C4-2B (cell line): ENCODE data around the gene MARCHF6.

ENCODE experiments used
- H3K27ac ChIP-seq: fragments of 450-650 bp; 2 replicates; pipeline ENCODE4 v1.5.1; 2017
- ZFX ChIP-seq: fragments of 450-650 bp; IDR thresholded peaks from 2 replicates; pipeline ENCODE4 v1.6.1; 2017
- TF ChIP-seq, protein P1 (sequence below): fragments of 450-650 bp; conservative IDR thresholded peaks from 2 replicates; pipeline ENCODE4 v1.5.1; 2017; ENCODE audit warnings: mild to moderate bottlenecking

Gene MARCHF6

DNA sequence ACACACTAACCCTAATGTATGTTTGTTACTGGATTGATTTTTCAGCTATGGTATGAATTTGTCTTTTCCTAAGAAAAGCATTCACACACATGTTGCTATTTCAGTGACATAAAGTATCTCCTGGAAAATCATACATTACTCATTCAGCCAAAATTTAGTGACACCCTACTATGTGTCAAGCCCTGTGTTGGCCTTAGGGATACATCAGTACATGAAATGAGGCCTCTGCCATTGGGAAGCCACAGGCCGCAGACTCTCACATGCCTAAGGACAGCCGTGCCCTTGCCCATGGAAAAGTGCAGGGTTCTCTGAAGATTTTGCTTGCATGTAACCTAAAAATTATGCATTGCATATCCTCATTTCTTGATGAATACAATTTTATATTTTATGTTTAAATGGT is 5.2 kb upstream of the MARCHF6 start:
- TF ChIP-seq, protein P1, sequence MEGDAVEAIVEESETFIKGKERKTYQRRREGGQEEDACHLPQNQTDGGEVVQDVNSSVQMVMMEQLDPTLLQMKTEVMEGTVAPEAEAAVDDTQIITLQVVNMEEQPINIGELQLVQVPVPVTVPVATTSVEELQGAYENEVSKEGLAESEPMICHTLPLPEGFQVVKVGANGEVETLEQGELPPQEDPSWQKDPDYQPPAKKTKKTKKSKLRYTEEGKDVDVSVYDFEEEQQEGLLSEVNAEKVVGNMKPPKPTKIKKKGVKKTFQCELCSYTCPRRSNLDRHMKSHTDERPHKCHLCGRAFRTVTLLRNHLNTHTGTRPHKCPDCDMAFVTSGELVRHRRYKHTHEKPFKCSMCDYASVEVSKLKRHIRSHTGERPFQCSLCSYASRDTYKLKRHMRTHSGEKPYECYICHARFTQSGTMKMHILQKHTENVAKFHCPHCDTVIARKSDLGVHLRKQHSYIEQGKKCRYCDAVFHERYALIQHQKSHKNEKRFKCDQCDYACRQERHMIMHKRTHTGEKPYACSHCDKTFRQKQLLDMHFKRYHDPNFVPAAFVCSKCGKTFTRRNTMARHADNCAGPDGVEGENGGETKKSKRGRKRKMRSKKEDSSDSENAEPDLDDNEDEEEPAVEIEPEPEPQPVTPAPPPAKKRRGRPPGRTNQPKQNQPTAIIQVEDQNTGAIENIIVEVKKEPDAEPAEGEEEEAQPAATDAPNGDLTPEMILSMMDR, result no peak
- no peak for TF ChIP-seq ZFX
- H3K27ac ChIP-seq, result no peak overlapping the region

DNA sequence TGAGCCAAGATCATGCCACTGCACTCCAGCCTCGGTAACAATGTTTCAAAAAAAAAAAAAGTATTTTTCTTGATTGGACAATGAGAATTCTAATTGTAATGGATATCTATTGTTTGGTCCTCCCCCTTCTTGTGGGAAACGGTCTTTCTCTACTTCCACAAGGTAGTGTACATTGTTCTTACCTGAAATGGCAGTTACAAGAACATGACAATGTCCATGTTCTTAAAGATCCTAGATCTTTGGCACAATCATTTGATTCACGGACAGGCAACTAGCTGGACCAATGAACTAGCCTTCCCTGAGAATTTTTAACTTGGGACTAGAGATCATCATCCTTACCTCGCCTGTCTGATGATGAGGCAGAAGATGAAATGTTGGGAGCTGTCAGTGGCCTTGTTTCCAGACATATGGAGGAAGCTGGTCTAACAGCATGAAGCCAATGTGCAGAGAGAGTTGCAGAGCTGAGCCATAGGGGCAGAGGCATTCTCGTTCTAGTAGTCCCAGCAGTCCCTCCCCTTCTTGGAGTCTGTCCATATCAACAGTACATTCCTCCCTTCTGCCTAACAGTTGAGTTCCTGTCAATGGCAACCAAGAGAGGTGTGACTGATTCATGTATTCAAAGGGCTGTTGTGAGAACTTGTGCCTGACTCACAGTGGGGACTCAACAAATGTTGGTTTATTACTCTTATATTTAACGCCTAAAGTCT is 2.1 kb upstream of the MARCHF6 start:
- TF ChIP-seq, protein P1, result no peak
- H3K27ac ChIP-seq, result no peak overlapping the region

DNA sequence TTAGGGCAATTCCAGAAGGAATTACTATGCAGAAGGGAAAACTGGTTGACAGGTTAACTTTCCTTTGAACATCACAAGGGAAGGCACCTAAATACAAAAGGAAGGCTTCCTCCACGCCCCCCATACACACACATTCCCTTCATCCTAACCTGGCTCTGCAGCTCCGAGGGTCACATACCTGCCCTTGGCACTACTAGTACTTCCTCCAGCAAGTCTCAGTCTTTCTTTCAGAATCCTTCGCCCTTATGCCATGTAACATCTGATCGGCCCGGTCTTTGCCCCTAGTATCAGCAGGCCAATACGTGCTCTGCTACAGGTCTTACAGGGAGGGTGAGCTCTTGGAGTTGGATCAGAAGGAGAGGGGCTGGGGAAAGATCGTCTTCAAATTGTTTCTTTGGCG is 1.6 kb upstream of the MARCHF6 start:
- no peak for TF ChIP-seq ZFX
- TF ChIP-seq, protein P1, result no peak
- H3K27ac ChIP-seq, result no peak overlapping the region

DNA sequence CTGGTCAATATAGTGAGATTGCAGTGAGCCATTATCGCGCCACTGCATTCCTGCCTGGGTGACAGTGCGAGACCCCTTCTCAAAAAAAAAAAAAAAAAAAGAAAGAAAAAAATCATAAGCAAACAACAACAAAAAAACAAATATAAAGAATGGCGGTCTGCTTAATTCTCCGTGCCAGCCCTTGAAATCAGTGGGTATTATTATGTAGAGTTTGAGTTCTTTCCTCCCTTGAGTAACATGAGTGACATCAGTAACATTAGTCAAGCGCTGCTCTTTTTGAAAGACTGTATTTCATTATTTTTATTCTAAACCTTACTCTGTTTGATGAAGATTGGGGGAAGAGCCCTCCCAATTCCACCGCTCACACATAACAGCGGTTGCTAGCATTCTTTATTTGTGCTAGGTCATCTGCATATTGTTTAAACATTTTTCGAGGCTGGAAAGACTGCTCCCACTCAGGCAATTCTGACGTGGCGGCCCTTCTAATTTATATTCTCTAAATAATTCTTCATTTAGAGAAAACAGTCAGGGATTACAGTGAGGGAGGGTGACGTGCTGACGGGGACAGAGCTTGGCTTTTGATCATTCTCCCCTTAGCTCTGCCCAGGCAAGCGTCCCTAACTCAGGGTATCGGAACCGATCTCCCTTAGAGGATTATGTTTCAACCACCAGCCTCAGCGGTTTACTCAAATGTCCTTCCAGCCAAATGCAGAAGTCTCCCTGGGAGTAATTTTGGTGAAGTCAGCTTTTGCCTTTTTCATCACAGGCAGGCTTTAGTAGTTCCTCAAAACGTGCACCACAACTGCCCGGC is 860 bp upstream of the MARCHF6 start:
- TF ChIP-seq, protein P1, result no peak
- TF ChIP-seq ZFX, result no peak
- H3K27ac ChIP-seq, result peak overlapping the region; percentile 98

DNA sequence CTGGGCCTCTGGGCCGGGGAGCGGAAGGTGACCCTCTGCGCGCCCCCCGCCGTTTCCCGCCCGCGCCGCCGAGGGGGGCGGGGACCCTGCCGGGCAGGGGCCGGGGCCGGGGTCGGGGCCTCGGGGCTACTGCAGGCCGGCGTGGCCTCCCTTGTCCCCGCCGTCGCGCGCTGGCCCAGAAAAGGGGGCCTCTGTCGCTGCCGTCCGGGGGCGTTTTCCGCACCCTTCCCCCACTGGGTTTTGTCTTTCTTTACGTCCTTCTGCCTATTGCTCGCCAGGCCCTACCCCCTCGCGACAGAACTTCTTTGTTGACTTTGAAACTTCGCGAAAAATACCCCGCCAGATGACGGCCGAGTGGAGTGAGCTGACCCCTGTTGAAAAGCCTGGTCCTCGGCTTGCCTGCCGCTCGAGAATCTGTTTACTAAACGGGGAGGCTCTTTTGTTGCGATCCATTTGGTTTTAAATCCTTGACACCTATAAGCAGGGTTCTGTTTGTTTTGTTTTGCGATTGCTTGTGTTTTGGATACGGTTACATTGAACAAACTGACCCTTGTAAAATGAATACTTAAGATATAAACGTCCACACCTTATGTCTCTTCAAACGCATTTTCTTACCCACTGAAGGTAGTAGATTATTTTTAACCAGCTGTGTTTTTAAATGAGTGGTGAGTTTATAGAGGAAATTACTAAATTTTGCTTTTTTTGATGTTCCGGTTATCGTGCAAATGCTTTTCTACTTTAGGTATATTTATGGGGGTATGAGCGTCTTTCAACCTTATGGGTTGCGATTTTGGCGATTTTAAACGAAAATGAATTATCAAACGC is 765 bp downstream of the MARCHF6 start:
- peak overlapping the region; percentile 98 for H3K27ac ChIP-seq
- TF ChIP-seq, protein P1, result no peak
- peak; percentile 43; the same call in 1 of the 2 replicates for TF ChIP-seq ZFX

DNA sequence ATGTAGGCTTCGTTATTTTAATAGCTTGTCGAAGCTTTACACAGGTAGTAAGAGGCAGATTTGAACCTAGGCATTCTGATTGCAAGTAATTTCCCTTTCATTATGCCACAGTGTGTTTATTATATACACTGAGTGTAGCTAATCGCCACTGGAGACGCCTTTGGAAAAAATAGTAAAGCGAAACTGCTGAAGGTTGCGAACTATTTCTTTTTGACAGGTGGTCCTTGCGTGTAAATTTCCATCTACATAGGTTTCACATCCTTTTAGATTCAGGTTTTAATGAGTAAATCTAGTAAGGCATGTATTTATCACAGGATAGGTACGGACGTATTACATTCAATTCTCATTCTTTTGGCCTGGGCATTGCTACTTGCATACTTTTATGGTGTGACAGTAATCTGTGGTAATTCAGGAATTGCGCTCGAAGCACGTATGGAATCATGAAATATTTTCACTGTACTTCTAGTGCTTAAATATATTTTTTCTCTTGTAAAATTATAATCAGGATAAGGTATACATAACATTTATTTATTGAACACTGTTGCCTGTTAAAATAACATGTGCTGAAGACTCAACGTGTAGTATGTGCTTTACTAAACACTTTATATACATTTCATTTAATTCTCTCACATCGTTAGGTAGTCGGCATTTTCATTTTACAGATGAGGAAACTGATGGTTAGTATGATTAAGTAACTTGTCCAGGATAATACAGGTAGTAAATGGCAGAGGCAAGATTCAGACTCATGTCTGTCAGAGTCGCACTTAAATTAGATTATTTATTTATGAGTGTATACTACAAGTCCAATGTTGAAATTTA is 1.8 kb downstream of the MARCHF6 start:
- TF ChIP-seq, protein P1, result 0 out of 2 replicates have a peak, but pooled peaks have one; percentile 5
- TF ChIP-seq ZFX, result no peak
- no peak overlapping the region for H3K27ac ChIP-seq
